Colon (tissue), 2 donors: ENCODE measurements around the gene YY2.

ENCODE experiments used
- FAIRE-seq: peaks from 2 replicates; lab custom pipeline; 2012; peaks lifted over from hg19 to GRCh38; lab: Jason Lieb, UNC
- donor health status: control.
- donor health status: control.

YY2 gene

DNA sequence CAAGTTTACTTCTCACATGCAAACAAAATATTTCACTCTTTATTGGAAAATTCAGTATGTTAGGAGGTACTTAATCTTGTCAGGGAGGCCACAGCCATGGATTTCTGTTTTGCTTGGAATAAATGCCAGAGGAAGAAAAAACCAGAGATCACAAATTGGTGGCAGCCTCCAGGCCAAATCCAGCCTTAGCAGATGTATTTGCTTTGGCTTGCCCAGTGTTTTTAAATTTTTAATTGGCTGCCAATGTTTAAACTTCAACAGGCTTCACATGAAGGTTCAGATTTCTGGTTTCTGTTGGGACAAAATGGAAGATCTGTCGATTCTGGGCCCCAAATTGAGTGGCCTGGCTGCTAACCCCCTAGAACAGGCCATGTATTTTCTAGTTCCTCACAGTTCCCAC, 19.2 kb downstream of the YY2 start:
- FAIRE-seq, result no peak

DNA sequence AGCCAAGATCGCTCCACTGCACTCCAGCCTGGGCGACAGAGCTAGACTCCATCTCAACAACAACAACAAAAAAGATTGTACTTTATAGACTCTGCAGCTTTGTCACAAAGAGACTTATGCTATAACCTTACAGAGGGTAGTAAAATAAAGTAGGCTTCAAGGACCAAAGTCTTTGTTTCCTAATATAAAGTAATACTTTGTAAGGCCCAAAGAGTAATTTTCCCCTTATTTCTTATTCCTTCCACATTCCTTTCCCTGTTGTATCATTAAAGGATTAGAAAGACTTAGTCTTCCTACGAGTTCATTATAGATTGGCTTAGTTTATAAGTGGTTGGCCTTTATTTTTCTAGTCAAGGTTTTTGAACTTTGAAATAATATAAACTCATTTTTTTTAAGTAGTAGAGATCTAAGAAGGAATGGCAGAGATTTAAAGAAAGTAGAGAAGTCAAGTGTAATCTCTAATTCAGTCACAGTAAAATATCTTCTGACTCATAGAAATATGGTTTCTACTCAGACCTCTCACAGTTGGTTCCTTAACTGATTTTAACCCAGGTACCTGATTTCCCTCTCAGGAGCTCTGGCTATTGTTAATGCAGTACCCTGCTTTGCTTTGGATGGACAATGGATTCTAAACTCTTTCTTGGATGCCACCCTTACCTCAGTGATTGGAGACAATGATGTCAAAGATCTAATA, 26.2 kb downstream of the YY2 start:
- FAIRE-seq, result no peak

DNA sequence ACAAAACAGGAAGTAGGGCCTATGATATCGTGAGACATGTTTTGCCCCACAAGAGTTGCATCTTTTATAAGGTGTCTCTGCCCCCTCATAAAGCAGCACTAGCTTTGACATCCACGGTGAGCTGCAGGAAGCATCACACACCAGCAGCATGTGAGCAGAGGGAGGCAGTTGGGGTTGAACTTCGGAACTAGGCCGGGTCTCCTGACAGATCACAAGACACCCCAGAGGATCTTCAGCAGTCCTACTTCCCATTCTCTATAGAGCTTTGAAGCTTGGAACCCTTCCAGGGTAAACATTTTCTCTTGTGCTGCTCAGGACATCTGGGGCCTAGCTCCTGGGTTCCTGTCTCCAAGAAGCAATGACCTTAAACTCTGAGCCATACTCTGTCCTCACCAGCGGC, 27.5 kb downstream of the YY2 start:
- no peak for FAIRE-seq

DNA sequence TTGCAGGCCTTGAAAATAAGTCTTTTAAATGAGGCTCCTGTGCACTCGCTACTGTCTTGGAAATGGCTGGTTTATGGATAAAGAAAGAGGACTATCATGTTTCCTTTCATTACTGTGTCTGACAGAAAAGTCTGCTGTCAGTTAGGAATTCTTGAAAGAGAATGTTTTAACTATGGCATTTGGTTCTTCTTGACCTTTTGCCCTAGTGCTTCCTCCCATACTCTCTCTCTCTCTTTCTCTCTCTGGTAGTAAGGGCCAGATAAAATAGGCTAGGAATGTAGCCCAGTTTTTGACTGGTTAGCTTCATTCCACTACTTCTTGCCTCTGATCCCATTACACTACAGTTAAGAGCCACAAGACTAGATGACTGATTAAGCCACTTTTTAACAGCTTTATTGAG, 29.8 kb downstream of the YY2 start:
- FAIRE-seq, result no peak

DNA sequence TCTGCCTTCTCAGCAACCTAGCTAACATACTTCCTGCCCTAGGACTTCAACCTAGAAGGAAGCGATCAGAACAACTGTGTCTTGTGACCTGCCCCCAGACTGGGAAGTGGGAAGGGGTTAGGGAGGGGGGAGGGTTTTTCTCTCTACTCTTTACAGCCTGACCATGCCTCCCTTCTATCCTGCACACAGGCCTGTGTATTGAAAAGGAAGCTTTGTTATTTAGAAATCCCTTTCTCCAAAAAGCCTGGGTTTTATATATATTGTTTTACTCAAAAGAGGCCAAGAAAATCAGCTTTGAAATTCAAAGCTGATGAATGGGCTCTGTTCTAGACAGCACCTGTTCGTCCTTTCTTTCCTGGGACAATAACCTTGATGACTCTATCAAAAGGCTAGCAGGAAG, 49.5 kb downstream of the YY2 start:
- FAIRE-seq, result no peak

DNA sequence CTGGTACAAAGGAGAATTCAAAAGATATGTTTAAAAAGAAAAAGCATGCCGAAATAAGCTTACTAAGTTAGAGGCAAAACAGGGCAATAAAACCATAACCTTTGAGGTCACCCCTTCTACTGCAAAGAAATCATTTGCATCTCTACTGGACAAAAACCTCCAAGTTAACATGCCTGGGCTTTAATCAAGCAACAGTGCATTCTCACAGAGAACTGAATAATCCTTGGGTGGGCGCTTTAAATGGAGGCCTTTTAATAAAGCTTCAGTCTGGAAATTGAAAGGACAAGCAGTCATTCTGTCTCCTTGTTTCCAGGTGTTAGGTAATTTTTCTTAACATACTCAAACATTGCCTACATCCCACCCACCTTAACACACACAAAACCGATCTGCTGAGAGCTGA, 50.2 kb downstream of the YY2 start:
- FAIRE-seq, result no peak

DNA sequence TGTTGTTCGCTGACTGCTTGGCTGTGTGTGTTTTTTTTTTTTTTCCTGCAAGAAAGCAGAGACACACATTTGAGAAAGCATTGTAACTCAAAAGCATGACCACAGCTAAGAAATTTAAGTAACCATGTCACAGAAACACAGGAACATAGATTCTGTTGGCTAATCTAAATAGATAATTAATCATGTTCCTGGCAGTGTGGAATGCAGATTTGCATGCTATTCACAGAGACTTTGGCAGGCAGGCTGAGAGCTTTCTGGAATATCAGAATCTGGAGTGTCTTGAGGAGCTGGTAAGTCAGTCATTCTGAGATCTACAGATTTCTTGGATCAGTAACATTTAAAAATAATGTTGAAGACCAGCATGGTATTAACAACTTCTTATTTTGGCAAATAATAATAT, 51.5 kb downstream of the YY2 start:
- FAIRE-seq, result no peak
